ENCODE results near the gene TMPRSS5.
"Not testable (repeated sequence)": the region's sequence is repeated elsewhere in the genome, so short reads cannot be mapped to it uniquely, and the experiment has no call there.

The TMPRSS5 gene

DNA sequence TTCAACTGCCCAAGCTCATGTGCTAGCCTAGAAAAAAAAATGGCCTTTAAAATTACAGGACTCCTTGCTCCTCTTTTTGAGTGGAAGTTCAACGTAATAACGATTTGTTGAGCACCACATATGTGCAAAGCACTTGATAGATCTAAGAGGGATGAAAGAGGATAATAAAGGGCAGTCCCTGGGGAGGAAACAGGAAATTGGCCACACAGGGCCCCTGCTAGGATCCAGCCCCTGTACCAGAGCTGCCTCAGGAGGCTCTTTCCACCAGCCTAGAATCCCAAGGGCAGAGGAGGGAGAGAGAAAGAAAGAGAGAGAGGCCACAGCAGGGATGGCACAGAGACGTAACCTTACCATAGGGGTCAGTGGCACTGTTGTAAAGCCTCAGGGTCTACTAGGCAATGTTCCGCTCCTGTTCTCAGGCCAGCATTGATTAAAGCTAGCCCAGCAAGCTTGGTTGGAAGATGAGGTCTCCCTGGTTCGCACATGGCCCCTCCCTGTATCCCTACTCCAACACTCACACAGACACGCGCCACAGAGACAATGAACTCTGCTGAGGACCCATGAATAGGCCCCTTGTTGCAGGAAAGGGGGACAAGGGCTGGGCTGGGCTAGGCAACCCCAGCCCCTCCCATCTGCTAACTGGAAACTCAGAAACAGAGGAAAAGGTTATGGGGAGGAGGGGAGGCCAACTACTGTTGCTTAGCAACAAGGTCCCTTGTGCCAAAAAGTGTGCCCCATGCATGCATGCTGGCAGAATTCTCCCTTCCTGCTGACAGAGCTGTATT is at the start of gene TMPRSS5:
TSS of gene TMPRSS5 (minus strand) at position 438 of the 785 bp plus-strand sequence. CDS start at position 354, 84 bp downstream.
- DNase-seq, result no peak

DNA sequence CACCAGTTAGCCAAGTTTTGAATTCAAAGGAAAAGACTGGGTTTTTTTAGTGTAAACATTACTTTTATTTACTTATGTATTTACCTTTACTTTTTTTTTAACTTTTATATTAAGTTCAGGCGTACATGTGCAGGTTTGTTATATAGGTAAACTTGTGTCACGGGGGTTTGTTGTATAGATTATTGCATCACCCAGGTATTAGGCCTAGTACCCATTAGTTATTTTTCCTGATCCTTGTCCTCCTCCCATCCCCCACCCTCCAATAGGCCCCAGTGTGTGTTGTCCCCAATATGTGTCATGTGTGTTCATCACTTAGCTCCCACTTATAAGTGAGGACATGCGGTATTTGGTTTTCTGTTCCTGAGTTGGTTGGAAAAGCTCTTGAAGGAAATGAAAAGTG is 46.8 kb upstream of the TMPRSS5 start:
- DNase-seq, result no peak

DNA sequence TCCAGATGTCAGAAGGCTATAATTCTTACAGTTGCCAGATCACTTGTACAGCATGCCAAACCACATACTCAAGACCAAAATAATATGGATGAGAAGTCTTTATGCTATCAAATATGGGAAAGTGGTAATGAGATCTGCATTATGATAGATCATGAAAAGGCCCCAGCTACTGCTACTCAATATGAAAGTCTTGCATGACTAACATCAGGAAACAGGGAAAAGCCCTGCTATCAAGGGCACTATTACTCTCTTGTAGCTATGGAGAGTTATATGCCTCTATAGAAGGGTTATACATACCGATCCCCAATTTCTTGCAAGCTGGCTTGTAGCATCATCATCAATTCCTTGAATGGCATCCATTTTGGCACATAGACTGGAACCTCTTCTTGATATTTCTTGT is 30.2 kb upstream of the TMPRSS5 start:
- no peak for DNase-seq

DNA sequence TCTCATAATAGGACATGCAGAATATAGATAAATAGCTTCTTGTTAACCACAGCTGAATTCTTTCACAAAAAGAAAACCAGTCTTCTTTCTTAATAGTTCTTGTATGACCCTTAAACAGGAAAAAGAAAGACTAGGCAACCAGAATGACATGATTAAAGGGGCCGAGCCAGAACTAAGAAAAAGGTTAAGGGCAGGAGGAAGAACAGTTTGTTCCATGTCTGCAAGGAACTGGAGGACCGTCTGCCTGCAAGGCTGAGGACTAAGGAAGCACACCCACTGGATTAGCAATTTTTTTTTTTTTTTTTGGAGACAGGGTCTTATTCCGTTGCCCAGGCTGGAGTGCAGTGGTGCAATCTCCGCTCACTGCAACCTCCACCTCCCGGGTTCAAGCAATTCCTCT is 26.0 kb upstream of the TMPRSS5 start:
- DNase-seq, result no peak

DNA sequence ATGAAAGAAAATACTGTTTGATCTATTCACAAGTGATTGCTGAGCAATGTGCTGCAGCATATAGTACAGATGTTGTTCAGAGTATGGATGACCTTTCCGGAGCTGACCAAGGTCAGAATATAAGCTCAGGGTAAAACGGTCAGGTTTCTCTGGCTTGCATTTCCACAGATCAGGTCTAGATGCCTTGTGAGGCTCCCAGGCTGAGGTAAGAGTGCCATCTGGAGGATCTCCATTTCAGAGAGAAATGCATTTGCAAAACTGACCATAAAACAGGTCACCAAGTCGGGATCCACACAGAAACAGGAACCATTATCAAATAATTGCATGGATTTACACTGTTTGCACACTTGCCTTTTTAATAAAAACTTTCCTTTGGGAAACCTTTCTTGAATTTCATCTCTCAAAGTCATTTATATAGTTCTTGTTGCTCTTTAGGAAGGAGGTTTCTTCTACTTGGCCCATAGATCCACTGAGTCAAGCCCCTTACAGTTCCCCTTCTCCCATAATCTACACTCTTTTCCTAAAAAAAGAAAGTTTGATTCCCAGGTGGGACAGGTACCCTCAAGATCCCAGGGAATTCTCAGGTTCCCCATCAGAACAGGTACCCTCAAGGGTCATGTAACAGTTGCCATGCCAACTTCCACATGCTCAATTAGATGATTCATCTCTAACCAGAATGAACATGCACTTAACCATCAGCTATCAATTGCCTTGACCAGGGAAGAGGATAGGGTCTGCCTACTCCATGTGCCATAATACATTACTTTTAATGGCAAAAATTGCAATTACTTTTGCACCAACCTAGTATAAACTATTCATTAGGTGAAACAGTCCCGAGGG is 25.0 kb upstream of the TMPRSS5 start:
- DNase-seq, result no peak

DNA sequence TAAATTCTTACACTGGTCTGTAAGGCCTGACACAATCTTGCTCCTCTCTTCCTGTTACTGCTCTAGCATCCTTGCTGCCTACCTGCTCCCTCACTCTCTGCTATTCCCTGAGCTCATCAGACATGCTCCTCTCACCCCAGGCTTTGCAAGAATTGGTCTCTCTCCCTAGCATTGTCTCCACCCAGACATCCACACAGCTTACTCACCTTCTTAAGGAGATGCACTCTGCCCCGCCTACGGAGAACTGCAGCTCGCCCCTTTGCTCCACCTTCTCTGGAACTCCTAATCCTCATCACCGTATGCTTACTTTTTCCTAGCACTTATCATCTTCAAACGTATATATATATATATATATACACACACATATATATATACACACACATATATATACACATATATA is 23.3 kb upstream of the TMPRSS5 start:
- DNase-seq, result no peak

DNA sequence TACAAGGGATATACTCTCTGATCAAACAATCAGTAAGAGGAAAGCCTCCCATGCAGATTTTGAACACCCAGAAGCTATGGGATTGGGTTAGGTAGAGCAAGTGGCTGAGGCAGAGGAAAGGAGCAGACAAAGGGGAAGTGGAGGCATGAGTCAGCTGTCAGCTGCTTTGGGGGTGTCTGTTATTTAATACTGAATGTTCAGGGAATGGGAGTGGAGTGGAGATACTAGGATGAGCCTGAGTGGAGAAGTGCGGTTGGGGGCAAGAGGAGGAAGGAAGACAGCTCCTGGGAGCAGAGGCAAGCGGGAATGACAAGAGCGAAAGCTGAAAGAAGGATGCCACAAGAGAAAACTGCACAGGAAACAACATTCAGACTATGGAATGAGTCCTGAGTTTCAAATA is 22.7 kb upstream of the TMPRSS5 start:
- DNase-seq, result no peak

DNA sequence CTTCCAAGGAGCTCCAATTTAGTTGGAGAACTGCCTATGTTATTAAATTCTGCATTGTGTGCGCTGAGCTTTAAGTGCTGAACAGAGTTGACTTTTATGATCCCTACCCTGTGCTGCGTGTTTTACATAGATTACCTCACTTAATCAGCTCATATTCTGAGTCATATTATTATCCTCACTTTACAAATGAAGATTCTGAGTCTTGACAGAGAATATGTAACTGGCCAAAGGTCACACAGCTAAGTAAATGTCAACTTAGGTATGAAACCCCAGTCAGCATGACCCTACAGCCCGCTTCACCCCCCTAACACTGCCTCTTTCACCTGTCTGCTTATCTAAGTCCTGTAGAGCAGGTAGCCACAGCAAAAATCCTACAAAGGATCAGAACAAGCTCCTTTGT is 19.8 kb upstream of the TMPRSS5 start:
- no peak for DNase-seq

DNA sequence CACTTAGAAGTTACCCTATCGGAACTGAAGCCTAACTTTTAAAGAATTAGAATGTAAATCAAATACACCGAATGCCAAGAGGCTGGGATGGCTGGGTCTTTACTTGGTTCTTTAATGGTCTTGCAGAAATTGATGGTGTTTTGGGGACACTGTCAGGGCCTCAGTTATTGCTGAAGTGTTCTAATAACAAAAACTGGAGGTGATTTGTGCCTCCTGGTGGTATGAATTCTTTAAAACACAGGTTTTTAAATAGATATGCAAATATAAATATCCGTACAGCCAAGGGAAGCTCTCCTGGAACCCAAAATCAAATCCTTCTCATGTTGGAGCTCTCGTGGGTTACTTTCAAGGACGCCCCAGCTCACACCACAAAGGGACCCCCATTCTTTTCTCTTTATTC is 19.3 kb upstream of the TMPRSS5 start:
- no peak for DNase-seq

DNA sequence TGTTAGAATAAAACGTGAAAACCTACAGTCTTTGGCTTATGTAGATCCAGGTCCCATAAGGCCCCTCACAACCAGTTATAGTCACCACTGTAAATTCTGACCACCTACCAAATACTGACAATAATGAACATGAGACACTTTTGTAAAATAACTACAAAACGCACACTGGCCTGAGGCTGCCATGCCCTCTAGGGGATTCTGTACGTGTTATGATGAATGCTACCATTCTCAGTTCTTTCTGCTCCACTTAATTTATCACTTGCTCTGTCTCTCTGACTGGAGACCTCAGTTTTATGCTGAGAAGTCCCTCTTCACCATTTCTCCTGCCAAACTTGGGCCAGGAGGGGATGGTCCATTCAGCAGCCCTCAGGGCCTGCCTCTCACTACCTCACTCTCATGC is 18.7 kb upstream of the TMPRSS5 start:
- DNase-seq, result no peak

DNA sequence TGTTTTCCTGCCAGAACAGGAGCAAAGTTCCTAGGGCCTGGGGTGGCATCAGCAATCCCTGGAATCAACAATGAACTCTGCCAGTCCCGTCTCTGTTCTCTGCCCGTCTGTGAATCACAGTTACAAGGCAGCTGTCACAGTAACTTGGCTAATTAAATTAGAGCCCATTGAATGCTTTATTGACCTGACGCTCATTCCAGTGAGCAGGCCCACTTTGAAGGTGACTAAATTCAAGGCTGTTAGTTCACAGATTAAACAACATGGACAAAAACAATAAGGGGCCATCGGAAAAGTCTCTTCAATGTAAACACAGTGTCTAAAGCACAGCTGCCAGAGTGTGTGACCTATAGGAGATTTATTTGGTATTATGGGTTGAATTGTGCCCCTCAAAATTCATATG is 17.7 kb upstream of the TMPRSS5 start:
- DNase-seq, result no peak

DNA sequence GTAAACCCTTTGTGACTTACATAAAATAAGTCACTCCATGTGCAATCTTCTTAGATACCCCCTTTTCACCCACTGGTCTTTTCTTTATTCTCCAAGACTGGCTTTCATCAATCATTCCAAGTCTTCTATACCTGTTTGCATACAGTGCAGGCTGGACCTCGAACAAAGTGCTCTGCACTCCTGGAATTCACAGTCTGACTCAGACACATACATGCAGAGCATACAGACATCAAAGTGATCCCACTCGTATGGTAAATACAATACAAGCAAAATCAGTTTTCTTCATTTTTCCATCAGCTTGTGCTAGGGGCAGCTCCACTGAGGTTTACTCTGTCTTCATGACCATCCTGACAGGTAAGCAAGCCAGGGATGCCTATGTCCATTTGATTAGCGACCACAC is 16.8 kb upstream of the TMPRSS5 start:
- DNase-seq, result no peak

DNA sequence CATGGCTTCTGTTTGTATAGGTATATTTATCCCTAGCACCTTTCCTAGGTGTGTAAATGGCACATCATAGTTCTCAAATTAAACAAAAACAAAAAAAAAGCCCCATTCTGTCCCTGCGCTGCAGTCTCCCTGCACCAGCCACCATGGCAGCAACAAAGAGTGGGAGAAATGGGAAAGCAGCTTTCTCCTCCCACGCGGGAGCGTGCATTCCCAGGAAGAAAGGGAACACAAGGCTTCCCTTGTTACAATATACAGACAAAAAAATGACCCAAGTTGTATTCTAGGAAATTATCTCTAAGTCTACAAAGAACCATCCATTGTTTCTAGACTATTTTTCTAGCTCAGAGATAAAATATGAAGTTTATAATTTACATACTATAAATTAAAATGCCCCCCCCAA is 16.1 kb upstream of the TMPRSS5 start:
- no peak for DNase-seq

DNA sequence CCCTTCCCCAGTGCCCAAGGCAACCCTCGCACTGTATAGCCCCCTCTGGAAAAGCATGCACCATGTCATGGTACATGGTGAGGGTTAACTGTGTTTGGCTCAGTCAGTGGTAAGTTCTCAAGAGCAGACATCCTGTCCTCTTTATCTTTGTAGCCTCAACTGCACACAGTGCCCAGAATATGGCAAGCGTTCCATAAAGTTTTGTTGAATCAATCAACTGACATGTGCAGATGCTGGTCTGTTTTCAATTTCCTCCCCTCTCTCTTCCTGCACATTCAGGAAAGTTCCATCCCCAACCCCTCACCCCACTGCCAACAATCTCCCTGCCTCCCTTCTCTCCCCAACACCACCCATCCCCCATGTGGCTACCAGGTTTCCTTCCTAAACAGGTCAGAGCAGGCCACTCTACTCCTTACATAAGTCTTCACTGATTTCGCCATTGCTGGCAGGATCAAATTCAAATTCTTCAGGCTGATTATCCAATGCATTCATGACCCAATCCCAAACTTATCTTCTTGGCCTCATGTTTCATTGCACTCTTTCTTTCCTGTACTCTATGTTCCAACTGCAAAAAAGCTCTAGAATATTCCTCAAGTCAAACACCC is 15.5 kb upstream of the TMPRSS5 start:
- DNase-seq, result no peak

DNA sequence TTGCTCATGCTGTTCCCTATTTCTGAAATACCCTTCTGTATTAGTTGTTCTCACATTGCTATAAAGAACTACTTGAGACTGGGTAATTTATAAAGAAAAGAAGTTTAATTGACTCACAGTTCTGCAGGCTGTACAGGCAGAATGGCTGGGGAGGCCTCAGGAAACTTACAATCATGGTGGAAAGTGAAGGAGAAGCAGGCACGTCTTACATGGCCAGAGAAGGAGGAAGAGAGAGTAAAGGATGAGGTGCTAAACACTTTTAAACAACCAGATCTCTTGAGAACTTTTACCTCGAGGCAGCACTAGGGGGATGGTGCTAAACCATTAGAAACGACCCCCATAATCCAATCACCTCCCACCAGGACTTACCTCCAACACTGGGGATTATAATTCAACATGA is 14.4 kb upstream of the TMPRSS5 start:
- not testable (repeated sequence) for DNase-seq

DNA sequence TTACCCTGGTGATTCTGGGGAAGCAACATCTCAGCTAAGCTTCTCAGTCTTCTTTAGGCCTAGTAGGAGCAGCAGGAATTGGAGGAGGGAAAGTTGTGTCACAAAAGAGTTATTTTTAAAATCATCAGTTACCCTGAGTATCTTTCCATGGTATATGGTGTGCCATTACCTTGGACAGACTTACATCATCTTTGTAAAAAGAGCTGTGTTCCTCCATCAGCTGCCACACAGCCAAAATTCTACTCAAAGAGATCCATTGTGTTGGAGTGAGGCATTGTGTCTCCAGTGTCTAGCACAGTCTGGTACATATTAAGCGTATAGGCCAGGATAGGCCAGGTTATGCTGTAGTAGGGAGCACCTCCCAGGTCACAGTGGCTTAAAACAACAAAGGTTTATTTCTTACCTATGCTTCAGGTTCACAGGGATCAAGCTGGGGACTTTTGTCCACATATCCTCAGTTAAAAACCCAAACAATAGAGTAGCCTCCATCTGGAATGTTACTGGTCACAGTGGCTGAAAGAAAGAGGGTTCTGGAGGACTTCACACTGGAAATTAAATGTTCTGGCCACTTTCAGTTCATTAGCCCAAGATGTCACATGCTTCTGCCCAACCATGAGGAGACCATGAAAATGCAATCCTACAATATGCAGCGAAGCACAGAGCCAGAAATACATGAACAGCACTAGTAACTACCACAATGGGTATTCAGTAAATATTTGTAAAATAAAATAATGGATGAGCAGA is 9.9 kb upstream of the TMPRSS5 start:
- no peak for DNase-seq

DNA sequence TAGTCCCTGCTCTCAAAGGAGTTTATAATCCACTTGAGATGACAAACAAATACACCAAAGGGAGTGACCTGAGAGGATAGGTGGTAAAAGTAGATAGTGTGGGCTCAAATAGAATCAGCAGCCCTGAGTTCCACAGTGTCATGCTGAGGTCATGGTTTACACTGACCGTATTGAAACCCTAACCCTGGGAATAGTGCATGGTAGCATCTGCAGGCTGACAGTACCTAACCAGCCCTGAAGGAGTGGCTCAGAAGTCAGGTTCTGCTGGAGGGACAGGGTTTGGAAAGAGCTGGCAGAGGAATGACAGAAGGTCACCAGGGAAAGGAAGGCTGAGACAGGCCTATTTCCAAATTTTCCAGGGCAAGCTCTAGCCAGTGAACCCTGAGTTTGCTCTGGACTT is 9.2 kb upstream of the TMPRSS5 start:
- DNase-seq, result no peak

DNA sequence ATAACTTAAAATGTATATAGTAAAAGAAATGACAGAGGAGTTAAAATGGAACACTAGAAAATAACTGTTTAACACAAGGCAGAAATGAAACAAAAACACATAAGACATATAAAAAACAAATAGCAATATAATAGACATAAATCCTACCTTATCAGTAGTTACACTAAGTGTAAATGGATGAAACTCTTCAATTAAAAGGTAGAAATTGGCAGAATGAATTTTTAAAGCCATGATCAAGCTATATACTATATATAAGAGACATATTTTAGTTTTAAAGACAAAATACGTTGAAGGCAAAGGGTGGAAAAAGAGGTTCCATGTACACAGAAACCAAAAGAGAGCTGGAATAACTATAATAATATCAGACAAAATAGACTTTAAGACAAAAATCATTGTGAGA is 4.9 kb upstream of the TMPRSS5 start:
- DNase-seq, result no peak

DNA sequence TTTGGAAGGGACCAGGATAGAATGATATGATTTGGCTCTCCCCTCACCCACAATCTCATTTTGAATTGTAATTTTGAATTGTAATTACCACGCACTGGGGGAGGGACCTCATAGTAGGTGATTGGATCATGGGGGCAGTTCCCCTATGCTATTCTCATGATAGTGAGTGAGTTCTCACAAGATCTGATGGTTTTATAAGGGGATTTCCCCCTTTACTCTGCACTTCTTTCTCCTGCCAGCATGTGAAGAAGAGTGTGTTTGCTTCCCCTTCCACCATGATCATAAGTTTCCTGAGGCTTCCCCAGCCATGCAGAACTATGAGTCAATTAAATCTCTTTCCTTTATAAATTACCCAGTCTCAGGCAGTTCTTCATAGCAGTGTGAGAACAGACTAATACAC is 2.6 kb downstream of the TMPRSS5 start:
- not testable (repeated sequence) for DNase-seq

DNA sequence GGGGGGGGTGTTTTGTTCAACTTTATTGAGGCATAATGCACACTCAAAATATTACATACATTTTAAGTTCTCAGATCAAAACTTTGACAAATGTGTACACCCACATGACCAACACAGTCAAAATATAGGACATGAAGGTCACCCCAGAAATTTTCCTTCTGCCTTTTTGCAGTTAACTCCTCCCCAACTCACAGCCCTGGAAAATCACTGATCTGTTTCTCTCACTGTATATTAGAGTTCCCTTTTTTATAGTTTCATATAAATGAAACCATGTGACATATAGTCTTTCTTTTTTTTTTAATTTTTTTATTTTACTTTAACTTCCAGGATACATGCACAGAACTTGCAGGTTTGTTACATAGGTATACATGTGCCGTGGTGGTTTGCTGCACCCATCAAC is 4.6 kb downstream of the TMPRSS5 start:
- no peak for DNase-seq

DNA sequence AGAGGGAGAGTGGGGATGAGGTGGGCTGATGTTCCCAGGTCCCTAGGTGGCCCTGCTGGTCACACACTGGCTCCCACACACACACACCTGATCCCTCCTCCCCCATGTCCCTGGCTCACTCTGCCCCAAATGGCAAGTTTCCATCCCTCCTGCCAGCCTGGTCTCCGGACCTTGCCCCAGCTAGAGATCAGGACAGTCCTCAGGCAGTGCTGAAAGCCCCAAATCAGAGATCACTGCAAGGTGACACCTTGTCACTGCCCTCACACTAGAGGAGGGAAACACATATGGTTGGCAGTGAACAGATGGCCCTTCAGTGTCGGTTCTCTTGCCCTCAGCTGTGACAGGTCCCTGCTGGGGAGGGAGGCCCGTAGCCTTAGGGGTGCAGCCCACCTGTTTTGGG is 7.6 kb downstream of the TMPRSS5 start:
- DNase-seq, result no peak

DNA sequence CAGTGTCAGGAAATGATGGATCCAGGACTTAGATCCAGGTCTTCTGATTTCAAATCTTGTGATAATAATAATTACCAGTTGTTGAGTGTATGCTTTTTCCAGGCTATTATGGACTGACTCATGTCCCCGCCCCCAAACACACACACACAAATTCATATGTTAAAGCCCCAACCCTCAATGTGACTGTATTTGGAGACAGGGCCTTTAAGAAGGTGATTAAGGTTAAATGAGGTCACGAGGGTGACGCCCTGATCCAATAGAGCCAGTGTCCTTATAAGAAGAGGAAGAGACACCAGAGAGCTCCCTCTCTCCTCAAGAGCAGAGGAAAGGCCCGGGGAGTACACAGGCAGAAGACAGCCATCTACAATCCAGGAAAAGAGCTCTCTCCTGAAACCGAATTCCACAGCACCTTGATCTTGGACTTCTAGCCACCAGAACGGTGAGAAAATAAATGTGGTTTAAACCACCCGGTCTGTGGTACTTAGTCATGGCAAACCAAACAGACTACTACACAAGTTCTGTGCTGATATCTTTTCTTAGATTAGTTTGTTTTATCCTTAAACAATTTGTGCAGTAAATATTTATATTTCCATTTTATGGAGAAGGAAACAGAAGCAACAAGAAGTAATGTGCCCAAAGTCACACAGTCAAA is 8.2 kb downstream of the TMPRSS5 start:
- no peak for DNase-seq

DNA sequence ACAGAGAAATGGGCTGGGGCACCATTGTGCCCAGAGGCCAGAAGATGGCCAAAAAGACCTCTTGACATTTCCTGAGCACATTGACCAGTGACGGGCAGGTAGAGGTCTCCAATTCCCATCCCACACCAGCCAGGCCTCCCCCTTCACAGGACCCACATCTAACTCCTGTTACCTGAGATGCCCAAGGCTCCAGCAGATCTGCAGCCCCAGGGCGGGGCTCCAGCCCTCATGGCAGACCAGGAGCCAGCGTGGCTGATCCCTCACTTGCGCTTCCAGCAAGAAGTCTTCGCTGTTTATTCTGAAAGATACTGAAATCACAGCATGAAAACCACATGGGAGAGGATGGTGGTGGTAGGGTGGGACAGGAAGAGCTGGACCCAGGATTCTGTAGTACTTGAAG is 9.0 kb downstream of the TMPRSS5 start:
- no peak for DNase-seq

Measured in right forelimb (tissue), 1 donor.